ENCODE results near the gene ASPG. TPM values are rescaled to one million over a fixed set of nuclear protein-coding genes. Genes with fewer than 3 reads are reported as not detected.

Gene ASPG
- total RNA-seq: 10 to 100 TPM in 8 of 10 donors, 1 to 10 TPM in 2; 6.0 to 32.0 (median 16.3) TPM
- 10 to 100 TPM in 1 of 2 donors, 1 to 10 TPM in 1; 2.8 to 13.8 TPM for polyA plus RNA-seq
- long read RNA-seq, donor 1, full-length matches to known transcripts: 17 of 59 reads
- long read RNA-seq, donor 1, partial matches to known transcripts: 12 of 59 reads
- long read RNA-seq, donor 1, other reads (novel, unspliced or antisense): 30 of 59 reads
- long read RNA-seq, donor 2, full-length matches to known transcripts: 24 of 59 reads
- long read RNA-seq, donor 2, partial matches to known transcripts: 9 of 59 reads
- long read RNA-seq, donor 2, other reads (novel, unspliced or antisense): 26 of 59 reads
- long read RNA-seq, donor 3, full-length matches to known transcripts: 25 of 60 reads
- long read RNA-seq, donor 3, partial matches to known transcripts: 11 of 60 reads
- long read RNA-seq, donor 3, other reads (novel, unspliced or antisense): 24 of 60 reads

DNA sequence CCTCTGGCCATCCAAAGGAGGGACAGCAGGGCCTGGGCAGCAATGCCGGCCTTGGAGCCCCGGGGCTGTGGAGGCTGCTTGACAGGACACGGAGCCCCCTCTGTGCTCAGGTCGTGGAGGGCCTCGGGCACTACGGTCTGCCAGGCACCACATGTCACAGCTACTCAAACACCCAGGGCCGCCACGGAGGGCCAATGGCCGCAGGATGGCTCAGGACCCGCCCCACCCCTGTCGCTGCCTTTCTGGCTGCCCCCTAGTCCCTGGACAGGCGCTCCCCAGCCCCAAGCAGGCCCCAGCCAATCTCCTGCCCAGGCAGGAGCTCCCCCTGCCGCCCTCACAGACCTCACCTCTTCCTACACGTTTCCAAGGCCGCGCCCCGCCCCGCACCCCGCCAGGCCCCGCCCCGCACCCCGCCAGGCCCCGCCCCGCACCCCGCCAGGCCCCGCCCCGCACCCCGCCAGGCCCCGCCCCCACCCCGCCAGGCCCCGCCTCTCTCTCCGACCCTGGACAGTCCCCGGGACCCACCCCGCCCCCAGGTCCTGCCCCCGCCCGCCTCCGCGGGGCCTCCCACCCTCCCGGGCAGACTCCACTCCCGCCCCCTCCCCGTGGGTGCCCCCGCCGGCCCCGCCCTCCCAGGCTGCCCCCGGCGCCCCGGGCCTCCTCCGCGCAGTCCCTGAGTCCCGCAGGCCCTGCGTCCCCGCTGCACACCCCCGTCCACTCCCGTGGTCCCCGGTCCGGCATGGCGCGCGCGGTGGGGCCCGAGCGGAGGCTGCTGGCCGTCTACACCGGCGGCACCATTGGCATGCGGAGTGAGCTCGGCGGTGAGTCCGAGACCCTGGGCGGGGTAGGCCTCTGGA lies at the start of gene ASPG:
ASPG (plus strand) TSS at position 669 of the 857 bp plus-strand sequence; CDS start at position 740, 71 bp downstream.
- intact Hi-C loops (cut with DNase I): no loop called here
- Histone ChIP-seq H3K27me3 (peaks cover 8 to 47% (median 28%) of the 10 kb centered on the region in 7 donors), H3K36me3 (no peaks in the 10 kb centered on the region), H3K4me1 (peaks cover 0 to 34% (median 12%) of the 10 kb centered on the region in 9 donors), H3K9me3 (no peaks in the 10 kb centered on the region), H3K27ac (peak within 1 kb of the TSS in 8 of 10 donors; percentile 31 to 69 (median 55)), H3K4me3 (peak within 1 kb of the TSS in 9 of 10 donors; percentile 23 to 47 (median 38))
- TF ChIP-seq, protein P1, sequence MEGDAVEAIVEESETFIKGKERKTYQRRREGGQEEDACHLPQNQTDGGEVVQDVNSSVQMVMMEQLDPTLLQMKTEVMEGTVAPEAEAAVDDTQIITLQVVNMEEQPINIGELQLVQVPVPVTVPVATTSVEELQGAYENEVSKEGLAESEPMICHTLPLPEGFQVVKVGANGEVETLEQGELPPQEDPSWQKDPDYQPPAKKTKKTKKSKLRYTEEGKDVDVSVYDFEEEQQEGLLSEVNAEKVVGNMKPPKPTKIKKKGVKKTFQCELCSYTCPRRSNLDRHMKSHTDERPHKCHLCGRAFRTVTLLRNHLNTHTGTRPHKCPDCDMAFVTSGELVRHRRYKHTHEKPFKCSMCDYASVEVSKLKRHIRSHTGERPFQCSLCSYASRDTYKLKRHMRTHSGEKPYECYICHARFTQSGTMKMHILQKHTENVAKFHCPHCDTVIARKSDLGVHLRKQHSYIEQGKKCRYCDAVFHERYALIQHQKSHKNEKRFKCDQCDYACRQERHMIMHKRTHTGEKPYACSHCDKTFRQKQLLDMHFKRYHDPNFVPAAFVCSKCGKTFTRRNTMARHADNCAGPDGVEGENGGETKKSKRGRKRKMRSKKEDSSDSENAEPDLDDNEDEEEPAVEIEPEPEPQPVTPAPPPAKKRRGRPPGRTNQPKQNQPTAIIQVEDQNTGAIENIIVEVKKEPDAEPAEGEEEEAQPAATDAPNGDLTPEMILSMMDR (IDR thresholded peaks at IDR 0.05): no peak
- WGBS, 2 donors: 6 to 8% methylated on average over 38 to 70 of the region's 70 CpGs
- ATAC-seq (peak; percentile 27 to 67 (median 54)), DNase-seq (peak in 1 of 2 donors; percentile 64)

DNA sequence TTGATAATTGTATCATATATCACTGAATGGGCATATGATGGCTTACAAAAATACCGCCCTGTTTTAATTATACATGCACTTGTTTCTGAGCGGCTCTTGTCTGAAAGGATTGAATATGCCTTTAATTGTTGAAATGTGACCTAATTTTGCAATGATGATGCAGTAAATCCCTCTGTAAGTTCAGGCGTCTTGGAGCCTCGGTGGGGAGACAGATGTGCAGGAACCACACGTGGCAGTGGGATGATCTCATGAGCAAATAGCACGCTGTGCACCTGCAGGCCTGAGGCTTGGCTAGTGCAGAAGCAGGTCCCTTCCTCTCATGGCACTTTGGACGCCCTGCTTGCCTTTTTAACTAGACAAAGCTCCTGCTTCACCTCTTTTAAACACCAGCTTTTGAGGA lies 49.3 kb upstream of the ASPG start:
- peaks cover 0 to 7% (median 0%) of the 10 kb centered on the region in 9 donors for H3K4me1 ChIP-seq
- intact Hi-C loops (cut with DNase I): no loop called here
- WGBS, 2 donors: 77 to 82% methylated on average over 7 of the region's 7 CpGs
- TF ChIP-seq, protein P1 (IDR thresholded peaks at IDR 0.05): no peak
- DNase-seq: no peak
- H3K9me3 ChIP-seq: no peaks in the 10 kb centered on the region
- ATAC-seq: no peak
- no peaks in the 10 kb centered on the region for H3K36me3 ChIP-seq
- H3K27ac ChIP-seq: no peak overlapping the region
- peaks cover 0 to 7% (median 0%) of the 10 kb centered on the region in 7 donors for H3K27me3 ChIP-seq
- H3K4me3 ChIP-seq: no peak overlapping the region

- DNase-seq (no peak), ATAC-seq (peak in 1 of 8 donors; percentile 7)
- no peaks in the 10 kb centered on the region for H3K36me3 ChIP-seq
- H3K27me3 ChIP-seq: peaks cover 0 to 7% (median 0%) of the 10 kb centered on the region in 7 donors
- 76 to 83% methylated on average over 14 of the region's 14 CpGs for WGBS, 2 donors
- intact Hi-C loops (cut with DNase I): no loop called here
- no peaks in the 10 kb centered on the region for H3K9me3 ChIP-seq
- TF ChIP-seq, protein P1 (IDR thresholded peaks at IDR 0.05): no peak
- peaks cover 0 to 7% (median 0%) of the 10 kb centered on the region in 9 donors for H3K4me1 ChIP-seq
- H3K4me3 ChIP-seq: no peak overlapping the region
- H3K27ac ChIP-seq: no peak overlapping the region
Observed at GRCh38 chr14:104037074-104037473, 48.4 kb upstream of the ASPG start.

GRCh38 chr14:104037903-104038302 lies 47.6 kb upstream of the ASPG start:
- Histone ChIP-seq H3K4me1 (peaks cover 0 to 7% (median 0%) of the 10 kb centered on the region in 9 donors), H3K9me3 (no peaks in the 10 kb centered on the region), H3K4me3 (no peak overlapping the region), H3K36me3 (no peaks in the 10 kb centered on the region), H3K27me3 (peaks cover 0 to 7% (median 0%) of the 10 kb centered on the region in 7 donors), H3K27ac (no peak overlapping the region)
- TF ChIP-seq, protein P1 (IDR thresholded peaks at IDR 0.05): no peak
- peak; percentile 18 to 33 for DNase-seq
- 54 to 56% methylated on average over 3 of the region's 3 CpGs for WGBS, 2 donors
- intact Hi-C loops (cut with DNase I): no loop called here
- peak; percentile 38 to 86 (median 77) for ATAC-seq

All from heart right ventricle (tissue), 16 donors.